Putamen (tissue), 1 donor: Measurements from ENCODE around the gene LYVE1.
"Not testable (repeated sequence)": the region's sequence is repeated elsewhere in the genome, so short reads cannot be mapped to it uniquely, and the experiment has no call there.

Source experiments
- DNase-seq: peaks from one replicate; pipeline ENCODE4 v3.0.0-alpha.2; 2016; ENCODE audit warnings: low spot score

The LYVE1 gene

GRCh38 chr11:10568486-10568941 lies at the start of gene LYVE1:
Gene LYVE1, minus strand, starts transcription at chr11:10568665. Its CDS starts 133 bp downstream, at chr11:10568532.
- peak; percentile 9 for DNase-seq

- no peak for DNase-seq
Measured at GRCh38 chr11:10617551-10617950, 49.1 kb upstream of the LYVE1 start.

GRCh38 chr11:10611979-10612862 lies 43.8 kb upstream of the LYVE1 start:
- DNase-seq: no peak

DNA sequence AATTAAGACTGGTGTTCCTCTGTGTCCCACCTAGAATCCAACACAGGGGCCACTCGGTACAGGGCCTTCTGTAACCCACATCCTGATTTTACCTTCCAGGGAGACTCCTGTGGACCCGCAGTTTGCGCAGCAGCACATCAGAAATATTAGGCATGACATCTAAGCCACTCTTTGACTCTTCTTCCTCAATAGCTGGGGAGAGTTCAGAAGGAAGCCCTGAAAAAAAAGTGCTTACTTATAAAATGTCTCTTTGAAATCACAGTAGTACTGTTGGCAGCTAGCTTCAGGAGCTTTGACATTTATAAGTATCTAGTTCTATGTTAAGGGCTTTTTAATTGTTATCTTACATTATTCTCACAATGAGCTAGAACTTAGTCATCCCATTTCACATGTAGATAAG lies 41.2 kb upstream of the LYVE1 start:
- no peak for DNase-seq

GRCh38 chr11:10608584-10608983 lies 40.1 kb upstream of the LYVE1 start:
- no peak for DNase-seq

DNA sequence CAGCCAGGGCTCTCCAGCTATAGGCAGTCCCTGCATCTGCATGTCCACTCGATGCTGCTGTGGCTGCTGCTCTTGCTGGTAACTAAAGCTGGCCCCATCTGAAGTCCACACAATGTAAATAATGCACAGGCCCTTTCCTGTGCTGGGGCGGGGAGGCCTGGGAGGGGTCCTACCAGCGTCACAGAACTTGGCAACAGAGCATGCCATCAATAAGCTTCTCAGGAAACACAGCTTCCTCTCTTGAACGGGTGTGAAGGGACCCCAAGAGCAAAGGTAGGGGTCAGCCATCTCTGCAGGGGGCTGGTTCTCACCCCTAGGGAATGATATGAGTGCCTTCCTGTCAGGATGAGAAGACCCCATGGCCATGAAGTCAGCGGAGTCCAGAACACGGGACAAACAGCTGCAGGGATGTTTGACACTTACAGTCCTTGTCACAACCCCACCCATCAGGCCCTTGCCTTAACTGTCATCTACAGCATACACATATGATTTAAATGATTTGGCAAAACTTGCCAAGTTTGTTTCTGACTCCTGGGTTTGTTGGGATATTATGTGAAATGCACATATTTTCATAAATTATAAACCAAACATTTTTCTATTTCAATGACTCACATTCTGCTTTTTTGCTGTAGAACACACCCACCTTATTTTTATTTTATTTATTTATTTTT lies 39.1 kb upstream of the LYVE1 start:
- no peak for DNase-seq

- DNase-seq: no peak
Measured at GRCh38 chr11:10606536-10607208, 38.2 kb upstream of the LYVE1 start.

DNA sequence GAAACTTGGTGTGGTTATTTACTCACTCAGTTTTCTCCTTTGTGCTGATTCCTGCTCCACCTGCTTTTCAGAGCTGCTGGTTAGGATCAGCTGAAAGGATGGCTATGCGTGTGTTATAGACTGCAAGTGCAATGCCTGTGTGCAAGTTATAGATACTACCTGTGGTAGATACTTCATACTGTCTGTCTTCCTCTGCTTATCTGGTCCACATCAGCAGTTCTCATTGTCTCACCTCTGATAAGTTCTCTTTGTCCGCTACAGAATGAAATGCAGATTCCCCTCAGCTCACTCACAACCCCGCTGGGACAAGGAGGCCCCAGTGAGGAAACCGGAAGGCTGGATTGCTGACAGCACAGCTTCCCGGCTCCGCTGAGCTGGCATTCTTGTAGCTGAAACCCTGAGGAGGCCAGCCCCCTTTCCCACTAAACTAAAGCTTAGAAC lies 37.5 kb upstream of the LYVE1 start:
- no peak for DNase-seq

GRCh38 chr11:10604798-10605197 lies 36.3 kb upstream of the LYVE1 start:
- DNase-seq: no peak

DNA sequence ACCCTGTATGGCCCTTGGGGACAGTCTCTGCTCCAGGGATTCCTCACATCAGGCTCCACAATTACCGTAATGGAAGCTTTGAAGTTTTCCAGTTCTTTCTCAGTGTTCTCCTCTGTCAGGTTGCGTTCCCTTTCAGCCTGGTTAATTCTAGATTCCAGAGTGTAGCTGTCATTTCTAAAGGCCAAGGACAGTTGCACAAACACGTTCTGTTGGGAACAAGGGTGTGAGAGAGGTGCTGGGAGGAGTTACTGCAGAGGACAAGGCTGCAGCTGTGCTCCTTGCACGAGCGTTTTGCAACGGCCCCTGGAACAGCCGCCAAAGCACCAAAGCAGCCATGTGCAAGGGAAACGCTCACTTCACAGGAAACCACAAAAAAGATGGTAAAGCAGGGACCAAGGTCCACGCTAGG lies 35.9 kb upstream of the LYVE1 start:
- DNase-seq: no peak

DNA sequence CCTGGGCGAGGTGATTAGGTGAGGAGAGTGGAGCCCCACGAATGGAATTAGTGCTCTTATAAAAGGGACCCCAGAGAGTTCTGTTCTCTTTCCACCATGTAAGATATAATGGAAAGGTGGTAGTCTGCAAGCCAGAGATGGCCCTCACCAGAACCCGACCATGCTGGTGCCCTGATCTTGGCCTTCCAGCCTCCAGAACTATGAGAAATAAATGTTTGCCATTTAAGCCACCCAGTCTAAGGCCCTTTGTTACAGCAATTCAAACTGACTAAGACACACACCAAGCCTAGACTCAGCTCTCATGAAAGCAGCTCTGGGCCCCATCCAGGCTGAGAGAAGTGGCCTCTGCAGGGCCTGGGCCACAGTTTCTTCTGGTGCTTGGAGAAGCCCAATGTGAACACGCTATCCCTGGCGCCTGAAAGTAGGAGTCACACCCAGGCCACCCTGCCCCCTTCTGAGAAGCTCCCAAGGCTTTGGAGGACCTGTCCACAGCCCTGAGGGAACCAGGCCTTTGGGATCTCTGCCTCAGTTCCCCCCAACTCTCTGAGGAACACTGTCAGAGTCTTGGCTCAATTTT lies 35.3 kb upstream of the LYVE1 start:
- DNase-seq: no peak

DNA sequence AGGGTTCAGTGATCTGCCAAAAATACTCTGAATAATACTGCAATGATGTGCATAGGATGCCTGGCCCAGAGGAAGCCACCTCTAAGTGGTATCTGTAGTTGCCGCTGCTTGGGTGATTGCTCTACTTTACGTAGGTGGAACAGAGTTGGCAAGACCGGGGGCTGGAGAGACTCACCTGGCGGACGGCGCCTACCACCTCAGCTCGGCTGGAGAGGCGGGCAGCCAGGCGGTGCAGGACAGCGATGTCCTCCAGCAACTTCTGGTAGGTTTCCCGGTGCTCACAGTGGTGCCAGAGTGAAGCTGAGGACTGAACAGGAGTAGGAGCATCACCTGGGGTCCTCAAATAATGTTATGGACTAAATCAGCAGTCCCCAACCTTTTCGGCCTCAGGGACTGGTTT lies 34.5 kb upstream of the LYVE1 start:
- no peak for DNase-seq

GRCh38 chr11:10602366-10602765 lies 33.9 kb upstream of the LYVE1 start:
- peak; percentile 50 for DNase-seq

DNA sequence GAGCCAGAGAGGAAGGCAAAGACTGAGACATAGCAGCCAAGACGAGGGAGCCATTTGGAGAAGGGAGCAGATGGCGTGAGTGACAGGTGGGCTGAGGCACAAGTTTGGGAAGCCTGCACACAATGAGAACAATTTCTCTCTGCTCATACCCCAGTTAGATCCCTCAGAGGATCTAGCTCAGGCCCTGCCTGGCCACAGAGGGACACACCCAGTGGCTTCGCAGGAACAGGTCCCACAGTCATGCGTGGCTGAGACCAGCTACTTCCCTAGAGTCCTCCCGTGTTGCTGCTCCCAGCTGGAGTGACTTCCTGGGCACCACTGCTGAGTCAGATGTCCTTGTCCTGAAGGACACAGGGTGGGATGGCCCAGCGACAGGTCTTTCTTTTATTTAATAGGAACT lies 33.4 kb upstream of the LYVE1 start:
- DNase-seq: no peak

GRCh38 chr11:10600570-10601248 lies 32.2 kb upstream of the LYVE1 start:
- DNase-seq: no peak

- no peak for DNase-seq
Measured at GRCh38 chr11:10599388-10600175, 31.1 kb upstream of the LYVE1 start.

- no peak for DNase-seq
Measured at GRCh38 chr11:10598816-10599215, 30.4 kb upstream of the LYVE1 start.

- DNase-seq: no peak
Measured at GRCh38 chr11:10597877-10598351, 29.4 kb upstream of the LYVE1 start.

- DNase-seq: not testable (repeated sequence)
Measured at GRCh38 chr11:10595840-10596239, 27.4 kb upstream of the LYVE1 start.

DNA sequence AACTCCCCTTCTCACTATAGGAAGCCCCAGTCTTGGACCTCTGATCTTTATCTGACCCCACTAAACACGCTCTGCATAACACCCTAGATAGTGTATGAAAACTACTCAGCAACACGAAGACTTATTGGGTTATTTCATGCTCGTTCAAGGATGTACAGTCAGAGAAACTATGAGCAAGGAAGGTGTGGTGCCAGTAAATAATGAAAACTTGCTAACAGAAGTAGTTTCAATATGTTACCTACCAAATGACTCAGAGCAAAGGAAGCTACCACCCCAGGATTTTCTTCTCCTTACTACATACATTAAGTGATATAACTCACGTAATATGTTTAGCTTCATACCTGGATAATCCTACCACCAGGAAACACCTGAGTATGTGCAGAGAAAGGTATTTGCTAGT lies 25.9 kb upstream of the LYVE1 start:
- DNase-seq: no peak

DNA sequence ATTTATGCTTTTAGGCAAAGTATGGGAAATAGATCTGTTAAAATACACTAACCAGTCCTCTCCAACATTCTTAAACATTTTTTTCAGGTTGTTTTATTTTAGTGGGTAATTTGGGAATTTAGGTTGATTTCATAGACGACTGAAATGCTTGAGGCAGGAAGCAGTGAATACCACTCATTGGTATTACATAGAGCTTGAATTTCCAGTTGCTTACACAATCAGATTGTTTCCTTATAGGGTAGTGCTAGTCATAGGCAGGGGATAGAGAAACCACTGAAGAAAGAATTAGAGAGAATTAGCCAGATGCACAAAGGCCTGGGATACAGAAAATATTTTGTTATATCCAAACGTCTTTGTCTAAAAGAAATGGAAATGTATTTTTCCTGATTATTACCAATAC lies 23.9 kb upstream of the LYVE1 start:
- no peak for DNase-seq
